Measurements from ENCODE around the gene AAK1. TPM values are rescaled to one million over a fixed set of nuclear protein-coding genes. Genes with fewer than 3 reads are reported as not detected.

AAK1 gene
- polyA plus RNA-seq, 3 donors: 9.8 to 18.9 (median 10.8) TPM

GRCh38 chr2:69567157-69567908 is 76.2 kb downstream of the AAK1 start:
- Mint-ChIP-seq H3K27ac (peak overlapping the region in 1 of 7 donors; percentile 4), H3K4me3 (no peak overlapping the region), H3K9me3 (no peaks in the 10 kb centered on the region), H3K4me1 (peaks cover 41% of the 10 kb centered on the region), H3K27me3 (ENCODE audit: low read depth in 3 of 3) (peaks cover 0 to 2% (median 0%) of the 10 kb centered on the region in 3 donors), H3K36me3 (peaks cover 7 to 11% of the 10 kb centered on the region in 2 donors)
- Histone ChIP-seq H3K9me3 (replicated peaks in 1 of 2; ENCODE audit: control insufficient read depth in 1 of 2, insufficient read depth in 1 of 2, low read length in 2 of 2) (no peaks in the 10 kb centered on the region), H3K4me2 (replicated peaks; ENCODE audit: extremely low read depth, low read length, poor library complexity, severe bottlenecking) (no peak overlapping the region), H3K9ac (ENCODE audit: insufficient read depth, low read length, poor library complexity, severe bottlenecking) (no peak overlapping the region), H3K27ac (ENCODE audit: low read depth in 1 of 2, low read length in 2 of 2) (no peak overlapping the region), H3K4me3 (replicated peaks in 1 of 3; ENCODE audit: low read depth in 2 of 3, low read length in 3 of 3) (no peak overlapping the region), H3K79me2 (ENCODE audit: insufficient read depth, low read length) (peaks cover 95% of the 10 kb centered on the region), H3K4me1 (ENCODE audit: control insufficient read depth in 1 of 2, insufficient read depth in 2 of 2, low read length in 2 of 2) (peaks cover 0 to 6% of the 10 kb centered on the region in 2 donors), H3K36me3 (replicated peaks in 1 of 2; ENCODE audit: control insufficient read depth in 1 of 2, insufficient read depth in 2 of 2, low read length in 2 of 2) (peaks cover 0 to 10% of the 10 kb centered on the region in 2 donors), H2AFZ (ENCODE audit: insufficient read depth, low read depth, low read length, poor library complexity, severe bottlenecking) (no peak overlapping the region), H4K20me1 (ENCODE audit: insufficient read depth, low read length) (peaks cover 41% of the 10 kb centered on the region), H3K27me3 (ENCODE audit: control insufficient read depth in 2 of 2, insufficient read depth in 2 of 2, low read length in 2 of 2) (no peaks in the 10 kb centered on the region)
- no peak for DNase-seq
- no CpG with 5 or more reads among the region's 3 CpGs for WGBS (ENCODE audit: insufficient coverage)
- intact Hi-C loops (cut with micrococcal nuclease): no loop called here
- no peak for TF ChIP-seq CTCF (IDR thresholded peaks at IDR 0.05)

GRCh38 chr2:69566669-69567068 is 76.9 kb downstream of the AAK1 start:
- H3K4me2 ChIP-seq (replicated peaks; ENCODE audit: extremely low read depth, low read length, poor library complexity, severe bottlenecking): no peak overlapping the region
- peaks cover 41% of the 10 kb centered on the region for H4K20me1 ChIP-seq (ENCODE audit: insufficient read depth, low read length)
- peaks cover 0 to 5% of the 10 kb centered on the region in 2 donors for H3K4me1 ChIP-seq (ENCODE audit: control insufficient read depth in 1 of 2, insufficient read depth in 2 of 2, low read length in 2 of 2)
- peaks cover 0 to 10% of the 10 kb centered on the region in 2 donors for H3K36me3 ChIP-seq (replicated peaks in 1 of 2; ENCODE audit: control insufficient read depth in 1 of 2, insufficient read depth in 2 of 2, low read length in 2 of 2)
- TF ChIP-seq CTCF (IDR thresholded peaks at IDR 0.05): no peak
- no peak overlapping the region for H3K9ac ChIP-seq (ENCODE audit: insufficient read depth, low read length, poor library complexity, severe bottlenecking)
- DNase-seq: no peak
- no peak overlapping the region for H2AFZ ChIP-seq (ENCODE audit: insufficient read depth, low read depth, low read length, poor library complexity, severe bottlenecking)
- H3K79me2 ChIP-seq (ENCODE audit: insufficient read depth, low read length): peaks cover 95% of the 10 kb centered on the region
- Mint-ChIP-seq H3K9me3 (no peaks in the 10 kb centered on the region), H3K4me3 (no peak overlapping the region), H3K4me1 (peaks cover 41% of the 10 kb centered on the region), H3K27ac (peak overlapping the region in 1 of 7 donors; percentile 4), H3K27me3 (ENCODE audit: low read depth in 3 of 3) (no peaks in the 10 kb centered on the region), H3K36me3 (peaks cover 7 to 11% of the 10 kb centered on the region in 2 donors)
- H3K9me3 ChIP-seq (replicated peaks in 1 of 2; ENCODE audit: control insufficient read depth in 1 of 2, insufficient read depth in 1 of 2, low read length in 2 of 2): no peaks in the 10 kb centered on the region
- intact Hi-C loops (cut with micrococcal nuclease): no loop called here
- no peaks in the 10 kb centered on the region for H3K27me3 ChIP-seq (ENCODE audit: control insufficient read depth in 2 of 2, insufficient read depth in 2 of 2, low read length in 2 of 2)
- H3K4me3 ChIP-seq (replicated peaks in 1 of 3; ENCODE audit: low read depth in 2 of 3, low read length in 3 of 3): no peak overlapping the region
- H3K27ac ChIP-seq (ENCODE audit: low read depth in 1 of 2, low read length in 2 of 2): no peak overlapping the region
- 93% methylated on average over 3 of the region's 4 CpGs for WGBS (ENCODE audit: insufficient coverage)

Data from CD14-positive monocyte (primary cell).